Hepatocyte (in vitro differentiated cells): Measurements from ENCODE around the gene FGD5. TPM values are rescaled to one million over a fixed set of nuclear protein-coding genes. Genes with fewer than 3 reads are reported as not detected.
"Not testable (repeated sequence)": the region's sequence is repeated elsewhere in the genome, so short reads cannot be mapped to it uniquely, and the experiment has no call there.

ENCODE experiments used
- DNase-seq: peaks from one replicate; pipeline ENCODE4 v3.0.0-alpha.2; 2016; ENCODE audit warnings: low spot score
- H2AFZ ChIP-seq: fragments of 200-600 bp; sonication (generic); 2 replicates; pipeline ENCODE4 v1.6.0; 2016; ENCODE audit warnings: antibody characterized with exemption, mild to moderate bottlenecking
- H3K27ac ChIP-seq: fragments of 200-600 bp; sonication (generic); 2 replicates; pipeline ENCODE4 v1.5.1; 2016; ENCODE audit warnings: mild to moderate bottlenecking
- H3K27me3 ChIP-seq: fragments of 200-600 bp; sonication (generic); 2 replicates; pipeline ENCODE4 v1.6.1; 2016
- H3K36me3 ChIP-seq: fragments of 200-600 bp; sonication (generic); replicated peaks from 2 replicates; pipeline ENCODE4 v1.5.1; 2016; ENCODE audit warnings: low read depth; ENCODE audit not compliant: insufficient read depth
- H3K4me1 ChIP-seq: fragments of 200-600 bp; sonication (generic); 2 replicates; pipeline ENCODE4 v1.5.1; 2016; ENCODE audit warnings: mild to moderate bottlenecking, moderate library complexity; ENCODE audit not compliant: insufficient read depth
- H3K4me2 ChIP-seq: fragments of 200-600 bp; sonication (generic); 2 replicates; pipeline ENCODE4 v1.6.0; 2016
- H3K4me3 ChIP-seq: fragments of 200-600 bp; sonication (generic); 2 replicates; pipeline ENCODE4 v1.5.1; 2016; ENCODE audit warnings: mild to moderate bottlenecking
- H3K79me2 ChIP-seq: fragments of 200-600 bp; sonication (generic); 2 replicates; pipeline ENCODE4 v1.6.0; 2017; ENCODE audit warnings: mild to moderate bottlenecking
- H3K9me2 ChIP-seq: fragments of 200-600 bp; sonication (generic); replicated peaks from 2 replicates; pipeline ENCODE4 v1.6.0; 2017; ENCODE audit warnings: mild to moderate bottlenecking; ENCODE audit not compliant: insufficient read depth
- H3K9me3 ChIP-seq: fragments of 200-600 bp; sonication (generic); 2 replicates; pipeline ENCODE4 v1.5.1; 2016; ENCODE audit warnings: low read depth, mild to moderate bottlenecking
- H4K20me1 ChIP-seq: fragments of 200-600 bp; sonication (generic); 2 replicates; pipeline ENCODE4 v1.6.0; 2016; ENCODE audit warnings: mild to moderate bottlenecking; ENCODE audit not compliant: insufficient read depth, poor library complexity, severe bottlenecking
- EZH2 ChIP-seq: fragments of 200-600 bp; sonication (generic); IDR thresholded peaks from 2 replicates; pipeline ENCODE4 v1.6.1; 2016; ENCODE audit warnings: antibody characterized with exemption, mild to moderate bottlenecking, borderline replicate concordance
- EZH2phosphoT487 ChIP-seq: fragments of 200-600 bp; sonication (generic); IDR thresholded peaks from one replicate; pipeline ENCODE4 v1.6.1; 2018; ENCODE audit warnings: antibody characterized with exemption, mild to moderate bottlenecking, low read depth, moderate library complexity; ENCODE audit not compliant: unreplicated experiment, severe bottlenecking
- WGBS: methylation state at CpG from one replicate; pipeline ENCODE4 v1.1.6; 2016; ENCODE audit warnings: low lambda C conversion rate; ENCODE audit errors: missing lambda C conversion rate; 5-methylcytosine and 5-hydroxymethylcytosine counted together
- polyA plus RNA-seq: library from polyadenylated mRNA; unstranded; fragments of >200 nt; fragmentation: Nextera tagmentation; extraction: Ambion mirVana; gene quantifications from 2 replicates; pipeline ENCODE4 v1.2.1, GENCODE V29; 2016
- total RNA-seq: library from RNA; depleted of rRNA; stranded (reverse); fragments of >200 nt; gene quantifications from 2 replicates; pipeline ENCODE4 v1.2.3, GENCODE V29; 2014
- TF ChIP-seq, protein P1 (sequence below): fragments of 200-600 bp; sonication (generic); IDR thresholded peaks from 2 replicates; pipeline ENCODE4 v1.5.1; 2016; ENCODE audit warnings: antibody characterized with exemption, mild to moderate bottlenecking; ENCODE audit not compliant: poor library complexity

The FGD5 gene
- total and polyA plus RNA-seq, 2 experiments from 2014 or later: 2.9 to 3.3 TPM

DNA sequence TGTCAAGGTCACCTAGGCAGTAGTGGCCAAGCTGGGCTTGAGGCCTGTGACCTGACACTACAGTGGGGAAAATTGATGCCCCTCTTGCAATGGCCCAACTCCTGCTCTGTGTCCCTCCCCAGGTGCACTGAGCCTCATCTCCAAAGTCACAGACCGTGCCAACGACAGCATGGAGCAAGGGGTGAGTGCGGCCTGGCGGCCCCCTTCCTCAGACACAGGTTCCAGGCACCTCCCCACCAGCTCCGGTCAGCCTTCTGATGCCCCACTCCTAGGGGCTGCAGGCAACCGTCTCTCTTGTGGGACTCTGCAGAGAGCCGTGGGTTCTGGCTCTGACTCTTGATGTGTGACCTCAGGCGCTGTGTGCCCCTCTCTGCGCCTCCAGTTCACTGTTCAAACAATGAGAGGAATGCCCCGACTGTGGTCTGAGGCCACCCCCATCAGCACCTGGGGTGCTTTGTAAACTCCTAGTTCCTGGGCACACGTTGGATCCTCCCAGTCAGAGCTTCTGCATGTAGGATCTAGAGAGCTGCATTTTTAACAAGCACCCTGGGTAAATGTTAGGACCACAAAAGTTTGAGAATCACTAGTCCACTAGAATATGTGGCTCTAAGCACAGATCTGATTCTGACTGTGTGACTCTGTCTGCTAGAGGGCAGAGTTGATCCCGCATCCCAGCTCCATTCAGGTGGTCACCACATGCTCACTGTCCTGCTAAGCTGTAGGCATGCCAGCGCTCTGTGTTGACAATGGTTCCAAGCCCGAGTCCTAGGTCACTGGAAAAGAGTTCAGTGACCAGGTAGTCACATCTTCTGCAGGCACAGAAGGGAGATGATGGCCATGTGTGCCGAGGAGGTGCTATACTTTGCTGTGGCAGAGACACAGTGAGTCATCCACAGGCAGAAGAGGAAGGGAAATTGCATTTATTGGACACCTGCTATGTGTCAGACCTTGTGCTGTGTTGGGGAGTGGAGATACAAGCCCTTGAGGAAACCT lies 82.4 kb downstream of the FGD5 start:
- H4K20me1 ChIP-seq: no peaks in the 10 kb centered on the region
- H3K4me1 ChIP-seq: no peaks in the 10 kb centered on the region
- peak; percentile 26 for DNase-seq
- no peaks in the 10 kb centered on the region for H3K79me2 ChIP-seq
- no peaks in the 10 kb centered on the region for H3K9me3 ChIP-seq
- H2AFZ ChIP-seq: no peak overlapping the region
- 82% methylated on average over 15 of the region's 15 CpGs for WGBS
- no peaks in the 10 kb centered on the region for H3K36me3 ChIP-seq
- H3K27ac ChIP-seq: no peak overlapping the region
- no peak overlapping the region for H3K4me2 ChIP-seq
- TF ChIP-seq, protein P1, sequence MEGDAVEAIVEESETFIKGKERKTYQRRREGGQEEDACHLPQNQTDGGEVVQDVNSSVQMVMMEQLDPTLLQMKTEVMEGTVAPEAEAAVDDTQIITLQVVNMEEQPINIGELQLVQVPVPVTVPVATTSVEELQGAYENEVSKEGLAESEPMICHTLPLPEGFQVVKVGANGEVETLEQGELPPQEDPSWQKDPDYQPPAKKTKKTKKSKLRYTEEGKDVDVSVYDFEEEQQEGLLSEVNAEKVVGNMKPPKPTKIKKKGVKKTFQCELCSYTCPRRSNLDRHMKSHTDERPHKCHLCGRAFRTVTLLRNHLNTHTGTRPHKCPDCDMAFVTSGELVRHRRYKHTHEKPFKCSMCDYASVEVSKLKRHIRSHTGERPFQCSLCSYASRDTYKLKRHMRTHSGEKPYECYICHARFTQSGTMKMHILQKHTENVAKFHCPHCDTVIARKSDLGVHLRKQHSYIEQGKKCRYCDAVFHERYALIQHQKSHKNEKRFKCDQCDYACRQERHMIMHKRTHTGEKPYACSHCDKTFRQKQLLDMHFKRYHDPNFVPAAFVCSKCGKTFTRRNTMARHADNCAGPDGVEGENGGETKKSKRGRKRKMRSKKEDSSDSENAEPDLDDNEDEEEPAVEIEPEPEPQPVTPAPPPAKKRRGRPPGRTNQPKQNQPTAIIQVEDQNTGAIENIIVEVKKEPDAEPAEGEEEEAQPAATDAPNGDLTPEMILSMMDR: no peak
- no peak for TF ChIP-seq EZH2phosphoT487
- no peak for TF ChIP-seq EZH2
- no peaks in the 10 kb centered on the region for H3K9me2 ChIP-seq
- H3K27me3 ChIP-seq: no peaks in the 10 kb centered on the region
- H3K4me3 ChIP-seq: no peak overlapping the region

DNA sequence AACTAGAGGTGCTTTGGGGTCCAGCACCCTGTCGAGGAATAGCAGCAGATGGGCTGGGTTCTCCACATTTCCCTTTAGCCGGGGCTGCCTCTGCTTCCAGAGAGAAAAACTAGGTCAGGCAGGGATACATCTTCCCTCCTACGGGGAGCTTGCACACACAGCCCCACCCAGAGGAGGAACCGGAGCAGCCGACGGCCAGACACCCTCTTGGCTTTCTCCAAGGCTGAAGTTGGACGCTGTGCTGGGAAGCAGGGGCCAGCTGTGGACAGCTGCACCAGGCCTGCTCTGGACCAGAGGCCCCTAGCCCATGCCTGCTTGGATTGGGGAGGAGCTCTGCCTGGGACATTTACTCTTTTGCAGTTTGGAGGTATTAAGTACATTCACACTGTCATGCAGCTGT lies 84.0 kb downstream of the FGD5 start:
- Histone ChIP-seq H2AFZ (no peak overlapping the region), H3K9me3 (no peaks in the 10 kb centered on the region), H4K20me1 (no peaks in the 10 kb centered on the region), H3K4me1 (no peaks in the 10 kb centered on the region), H3K27me3 (no peaks in the 10 kb centered on the region), H3K27ac (no peak overlapping the region), H3K36me3 (no peaks in the 10 kb centered on the region), H3K79me2 (no peaks in the 10 kb centered on the region), H3K4me2 (no peak overlapping the region), H3K9me2 (no peaks in the 10 kb centered on the region), H3K4me3 (no peak overlapping the region)
- 66% methylated on average over 7 of the region's 7 CpGs for WGBS
- TF ChIP-seq EZH2 (no peak), EZH2phosphoT487 (no peak)
- TF ChIP-seq, protein P1: no peak
- no peak for DNase-seq

DNA sequence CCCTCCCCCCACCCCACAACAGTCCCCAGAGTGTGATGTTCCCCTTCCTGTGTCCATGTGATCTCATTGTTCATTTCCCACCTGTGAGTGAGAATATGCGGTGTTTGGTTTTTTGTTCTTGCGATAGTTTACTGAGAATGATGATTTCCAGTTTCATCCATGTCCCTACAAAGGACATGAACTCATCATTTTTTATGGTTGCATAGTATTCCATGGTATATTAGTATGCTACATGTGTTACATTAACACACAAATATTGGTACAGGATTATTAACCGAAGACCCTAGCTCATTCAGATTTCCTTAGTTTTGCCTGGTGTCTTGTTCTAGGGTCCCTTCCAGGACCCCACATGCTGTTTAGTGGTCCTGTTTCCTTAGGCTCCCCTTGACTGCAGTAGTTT lies 84.7 kb downstream of the FGD5 start:
- not testable (repeated sequence) for H4K20me1 ChIP-seq, H3K36me3 ChIP-seq, H3K9me2 ChIP-seq, H3K9me3 ChIP-seq, H3K79me2 ChIP-seq, H3K27me3 ChIP-seq, H2AFZ ChIP-seq, H3K4me1 ChIP-seq, H3K27ac ChIP-seq, H3K4me3 ChIP-seq, H3K4me2 ChIP-seq, DNase-seq
- 100% methylated on average over 3 of the region's 3 CpGs for WGBS

DNA sequence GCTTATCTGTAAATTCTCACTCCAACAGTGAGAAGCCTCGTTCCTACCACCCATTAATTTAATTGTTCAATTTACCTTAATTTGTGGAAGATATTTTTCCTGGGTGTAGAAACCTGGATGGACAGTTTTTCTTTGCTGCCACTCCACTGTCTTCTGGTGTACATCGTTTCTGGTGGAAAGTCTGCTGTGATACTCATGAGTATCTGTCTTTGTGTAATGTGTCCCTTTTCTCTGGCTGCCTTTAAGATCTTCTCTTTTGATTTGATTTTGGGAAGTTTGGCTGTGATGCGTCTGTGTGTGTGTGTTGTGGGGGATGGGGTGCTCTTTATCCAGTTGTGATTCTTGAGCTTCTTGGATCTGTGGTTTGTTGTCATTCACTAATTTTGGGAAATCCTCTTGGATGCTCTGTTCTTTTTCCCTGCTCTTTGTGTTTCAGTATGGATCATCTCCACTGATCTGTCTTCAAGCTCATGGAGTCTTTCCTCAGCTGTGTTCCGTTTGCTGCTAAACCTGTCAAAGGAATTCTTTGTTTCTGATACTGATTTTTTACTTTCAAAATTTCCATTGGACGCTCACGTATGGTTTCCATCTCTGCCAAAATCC lies 86.4 kb downstream of the FGD5 start:
- no peak overlapping the region for H2AFZ ChIP-seq
- TF ChIP-seq EZH2: no peak
- TF ChIP-seq EZH2phosphoT487: no peak
- TF ChIP-seq, protein P1: no peak
- H3K9me3 ChIP-seq: no peaks in the 10 kb centered on the region
- no peak for DNase-seq
- no peaks in the 10 kb centered on the region for H3K79me2 ChIP-seq
- H3K36me3 ChIP-seq: no peaks in the 10 kb centered on the region
- no peak overlapping the region for H3K4me3 ChIP-seq
- no peaks in the 10 kb centered on the region for H3K4me1 ChIP-seq
- H4K20me1 ChIP-seq: no peaks in the 10 kb centered on the region
- no peaks in the 10 kb centered on the region for H3K9me2 ChIP-seq
- no peaks in the 10 kb centered on the region for H3K27me3 ChIP-seq
- no peak overlapping the region for H3K27ac ChIP-seq
- WGBS: 92% methylated on average over 6 of the region's 6 CpGs
- no peak overlapping the region for H3K4me2 ChIP-seq
